HG02798 (cell line): ENCODE data around the gene NFU1.

Experiments
- ATAC-seq: cut with Tn5 transposase; IDR thresholded peaks from one replicate; pipeline ENCODE4 v1.9.1; 2021; ENCODE audit warnings: mild to moderate bottlenecking; ENCODE audit not compliant: unreplicated experiment, poor library complexity

NFU1 gene

DNA sequence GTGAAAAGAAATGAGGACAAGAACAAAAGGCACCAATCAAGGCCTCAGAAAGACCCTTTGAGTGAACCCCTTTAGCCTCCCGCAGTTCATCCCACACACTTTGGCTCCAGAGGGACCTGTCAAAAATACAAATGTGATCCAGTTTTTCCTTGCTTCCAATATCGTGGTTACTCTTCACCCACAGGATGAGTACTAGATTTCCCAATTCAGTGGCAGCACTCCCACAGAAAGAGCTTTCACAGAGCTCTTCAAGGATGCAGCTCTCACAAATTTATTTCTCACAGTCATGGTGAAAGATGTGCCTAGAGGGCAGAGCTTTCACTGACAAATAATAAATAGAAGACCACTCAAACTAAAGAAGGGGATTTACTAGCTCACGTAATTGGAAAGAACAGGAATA lies 47.2 kb downstream of the NFU1 start:
- ATAC-seq: no peak

DNA sequence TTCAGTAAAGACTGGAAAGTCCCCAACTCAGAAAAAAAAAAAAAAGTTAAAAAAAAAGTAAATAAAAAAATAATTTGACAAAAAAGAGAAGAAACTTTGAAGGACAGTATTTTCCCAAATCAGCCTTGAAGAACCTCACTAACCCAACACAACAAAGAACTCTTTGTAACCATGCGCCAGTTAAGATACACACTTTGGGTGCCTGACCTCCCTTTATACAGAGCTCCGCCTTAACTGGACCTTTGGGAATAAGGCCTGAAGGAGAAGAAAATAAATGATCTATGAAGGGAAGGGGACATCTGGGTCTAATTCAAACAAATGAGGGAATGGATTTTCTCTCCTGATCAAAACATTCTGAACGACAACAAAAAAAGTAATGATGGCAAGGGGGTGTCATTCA lies 48.0 kb downstream of the NFU1 start:
- no peak for ATAC-seq

DNA sequence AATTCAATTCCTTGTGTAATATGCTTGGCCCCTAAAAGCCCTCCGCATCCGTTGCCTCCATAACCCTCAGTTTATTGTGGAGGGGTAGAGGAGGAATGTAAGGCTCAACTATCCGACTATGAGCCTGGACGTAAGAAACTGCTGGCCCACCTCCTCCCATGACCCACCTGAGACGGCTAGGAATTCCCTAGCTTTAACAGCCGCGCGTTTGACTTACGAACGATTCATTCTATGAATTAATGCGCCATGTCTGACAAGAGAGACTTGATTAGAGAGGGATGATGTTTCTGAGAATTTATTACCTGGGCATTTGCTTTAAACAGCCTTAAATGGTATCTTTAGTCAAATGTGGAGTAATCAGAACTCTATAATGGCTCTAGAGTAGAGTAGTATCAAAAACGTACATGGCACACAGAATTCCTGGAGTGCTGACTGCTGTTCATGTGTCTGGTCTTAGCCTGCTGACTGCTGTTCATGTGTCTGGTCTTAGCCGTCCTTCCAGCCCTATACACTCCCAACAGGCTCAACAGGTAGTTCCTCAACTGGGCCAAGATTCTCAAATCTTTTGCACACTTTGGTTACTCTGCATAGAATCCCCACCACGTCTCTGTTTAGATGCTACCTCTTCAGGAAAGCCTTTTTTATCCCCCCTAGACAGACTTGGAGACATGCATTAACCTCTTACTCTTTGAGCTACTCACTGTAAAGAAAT lies 49.3 kb downstream of the NFU1 start:
- ATAC-seq: no peak

DNA sequence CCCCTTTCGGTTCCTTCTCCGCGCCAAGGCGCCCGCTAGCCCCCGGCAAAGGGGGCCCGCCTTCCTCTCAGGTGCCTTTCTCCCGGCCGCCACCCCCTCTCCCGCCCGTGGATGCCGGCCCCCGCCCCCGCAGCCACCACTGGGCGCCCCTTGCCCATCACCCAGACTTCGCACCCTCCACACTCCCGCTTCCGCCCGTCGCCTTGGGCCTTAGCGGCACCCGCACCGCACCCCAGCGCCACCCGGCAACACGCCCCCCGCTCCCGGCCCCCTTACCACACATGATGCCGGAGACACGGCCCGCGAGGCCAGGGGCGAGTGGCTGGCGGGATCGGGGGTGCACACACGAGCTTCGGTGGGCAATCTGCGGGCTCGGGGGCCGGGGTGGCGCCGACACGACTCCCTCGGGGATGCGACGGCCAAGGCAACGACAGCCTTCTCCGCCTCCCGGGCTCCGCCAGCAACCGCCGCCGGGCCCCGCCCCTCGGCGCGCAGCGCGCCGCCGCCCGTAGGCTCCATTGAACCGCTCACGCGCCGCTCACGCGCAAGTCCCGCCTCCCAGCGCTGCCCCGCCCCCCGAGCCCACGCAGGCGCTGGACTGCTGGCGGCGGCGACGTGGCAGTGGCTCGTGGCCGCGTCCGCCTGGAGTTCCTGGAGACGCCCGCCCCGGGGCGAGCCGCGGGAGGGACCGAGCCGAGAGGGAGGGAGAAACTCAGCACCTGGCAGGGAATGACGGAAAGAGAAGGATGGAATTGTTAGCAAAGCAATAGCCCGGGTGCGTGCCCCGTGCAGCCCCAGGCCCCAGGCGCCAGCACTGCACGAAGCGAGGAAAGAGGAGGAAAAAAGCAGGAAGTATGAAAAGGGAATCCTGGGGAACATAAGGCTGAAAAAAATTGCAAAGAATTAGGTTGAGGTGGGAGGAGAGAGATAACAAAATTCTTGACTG lies 50.2 kb downstream of the NFU1 start, which contains the start of gene GFPT1:
GFPT1 (minus strand) TSS at position 439 of the 946 bp plus-strand sequence; CDS start at position 283, 156 bp downstream.
- ATAC-seq: peak; percentile 92

DNA sequence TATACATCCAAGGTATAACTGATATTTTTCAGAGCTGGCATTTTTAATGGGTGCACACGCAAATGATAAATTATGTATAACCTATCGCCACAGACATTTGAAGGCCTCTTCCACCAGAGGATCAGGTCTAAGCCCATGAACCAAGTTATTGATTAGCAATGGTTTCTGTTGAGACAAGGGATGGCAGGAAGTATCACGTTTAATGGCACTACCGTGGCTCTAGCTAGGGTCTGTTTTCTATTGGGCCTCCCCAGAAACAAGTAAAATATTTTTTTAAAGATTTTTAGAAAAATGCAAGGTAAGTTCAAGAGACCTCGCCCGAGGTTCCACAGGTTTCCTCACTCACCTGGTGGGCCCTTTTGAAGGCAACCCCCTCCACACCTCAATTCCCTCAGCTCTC lies 50.9 kb downstream of the NFU1 start:
- ATAC-seq: no peak

DNA sequence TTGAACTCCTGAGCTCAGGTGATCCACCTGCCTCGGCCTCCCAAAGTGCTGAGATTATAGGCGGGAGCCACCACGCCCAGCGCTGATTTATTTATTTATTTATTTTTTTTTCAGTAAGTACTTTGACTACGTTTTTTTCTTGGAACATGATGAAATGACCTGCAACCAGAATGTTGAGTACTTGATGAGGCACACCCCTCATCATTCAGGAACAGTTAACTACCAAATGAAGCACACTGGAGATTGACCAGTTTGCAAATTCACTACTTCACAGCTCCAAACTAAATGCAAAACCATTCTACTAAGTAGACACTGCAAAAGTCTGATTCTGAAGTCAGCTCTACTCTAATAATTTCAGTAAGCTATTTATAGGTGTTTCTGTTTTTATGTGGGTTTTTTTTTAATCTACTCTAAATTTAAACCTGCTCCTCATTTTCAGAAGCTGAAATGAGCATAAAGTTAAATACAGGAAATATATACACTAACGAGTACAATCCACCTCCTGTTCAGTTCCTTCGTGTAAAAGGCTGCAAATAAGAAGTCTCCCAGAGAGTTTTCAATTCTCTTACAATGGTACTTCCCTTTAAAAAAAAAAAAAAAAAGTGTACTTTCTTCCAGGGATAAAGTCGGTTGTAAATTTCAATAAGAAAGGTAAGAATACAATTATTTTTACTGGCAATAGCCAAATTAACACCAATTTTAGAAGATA lies 51.6 kb downstream of the NFU1 start:
- ATAC-seq: no peak

DNA sequence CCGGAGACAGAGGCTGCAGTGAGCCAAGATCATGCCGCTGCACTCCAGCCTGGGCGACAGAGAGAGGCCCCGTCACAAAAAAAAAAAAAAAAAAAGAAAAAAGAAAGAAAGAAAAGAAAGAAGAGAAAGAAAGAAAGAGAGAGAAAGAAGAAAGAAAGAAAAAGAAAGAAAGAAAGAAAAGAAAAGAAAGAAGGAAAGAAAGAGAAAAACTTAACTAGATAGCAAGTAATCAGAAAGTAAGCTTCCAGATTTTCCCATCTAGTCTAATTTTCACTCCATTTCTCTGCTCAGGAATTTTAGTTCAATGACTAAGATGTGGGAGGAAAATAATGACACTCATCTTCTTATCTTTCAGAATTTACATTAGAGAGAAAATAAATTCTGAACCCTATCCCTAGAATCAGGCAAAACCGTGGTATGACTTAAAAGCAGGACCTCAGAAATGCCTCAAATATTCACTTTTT lies 52.6 kb downstream of the NFU1 start:
- no peak for ATAC-seq

DNA sequence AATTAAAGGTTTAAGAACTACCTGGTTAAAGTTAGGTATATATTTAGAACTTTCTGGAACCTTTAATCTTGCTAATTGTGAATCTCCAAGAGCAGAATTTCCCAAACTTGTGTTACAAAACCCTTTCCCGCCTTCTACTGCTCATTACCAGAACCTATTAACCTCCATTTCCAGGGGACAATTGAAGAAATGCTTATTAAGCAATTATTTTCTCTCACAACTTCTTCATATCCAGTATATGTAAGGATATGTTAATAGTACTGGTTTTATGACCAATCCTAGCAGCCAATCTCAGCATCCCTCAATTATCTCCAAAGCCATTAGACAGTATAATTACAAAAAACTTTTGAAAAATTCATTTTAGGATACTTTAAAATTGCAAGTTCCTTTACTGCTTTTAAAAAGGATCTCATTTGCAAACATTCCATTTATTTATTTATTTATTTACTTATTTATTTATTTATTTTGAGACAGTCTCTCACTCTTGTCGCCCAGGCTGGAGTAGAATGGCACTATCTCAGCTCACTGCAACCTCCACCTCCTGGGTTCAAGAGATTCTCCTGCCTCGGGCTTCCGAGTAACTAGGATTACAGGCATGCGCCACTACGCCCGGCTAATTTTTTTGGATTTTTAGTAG lies 53.9 kb downstream of the NFU1 start:
- ATAC-seq: no peak

DNA sequence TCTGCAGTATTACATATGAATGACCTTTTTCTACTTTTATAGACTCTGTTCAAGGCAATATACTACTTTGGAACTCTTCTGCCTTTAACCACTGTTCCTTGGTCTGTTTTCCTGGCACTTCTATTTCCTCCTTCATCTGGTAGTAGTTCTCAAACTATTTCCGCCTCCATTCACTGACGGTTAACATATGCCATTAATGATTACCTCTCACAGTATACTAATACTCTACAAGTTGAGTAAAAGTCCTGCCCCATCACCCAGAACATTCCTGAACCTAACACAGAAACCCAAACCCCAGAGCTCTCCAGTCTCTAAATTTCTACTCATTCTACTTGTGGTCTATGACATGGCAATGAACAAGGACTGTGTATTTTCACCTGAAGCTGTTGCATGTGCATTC lies 54.7 kb downstream of the NFU1 start:
- no peak for ATAC-seq

DNA sequence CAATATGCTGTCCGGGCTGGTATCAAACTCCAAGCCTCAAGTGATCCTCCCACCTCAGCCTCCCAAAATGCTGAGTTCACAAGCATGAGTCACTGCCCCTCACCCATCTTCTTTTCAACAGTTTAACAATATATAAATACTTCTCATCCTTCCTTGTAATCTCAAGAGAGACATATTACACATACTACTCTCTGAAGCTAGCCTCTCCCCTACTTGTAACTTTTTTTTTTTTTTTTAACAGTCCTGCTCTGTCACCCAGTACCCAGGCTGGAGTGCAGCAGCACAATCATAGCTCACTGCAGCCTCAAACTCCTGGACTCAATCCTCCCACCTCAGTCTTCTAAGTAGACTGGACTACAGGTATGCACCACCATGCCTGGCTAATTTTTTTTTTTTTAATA lies 55.9 kb downstream of the NFU1 start:
- ATAC-seq: no peak

DNA sequence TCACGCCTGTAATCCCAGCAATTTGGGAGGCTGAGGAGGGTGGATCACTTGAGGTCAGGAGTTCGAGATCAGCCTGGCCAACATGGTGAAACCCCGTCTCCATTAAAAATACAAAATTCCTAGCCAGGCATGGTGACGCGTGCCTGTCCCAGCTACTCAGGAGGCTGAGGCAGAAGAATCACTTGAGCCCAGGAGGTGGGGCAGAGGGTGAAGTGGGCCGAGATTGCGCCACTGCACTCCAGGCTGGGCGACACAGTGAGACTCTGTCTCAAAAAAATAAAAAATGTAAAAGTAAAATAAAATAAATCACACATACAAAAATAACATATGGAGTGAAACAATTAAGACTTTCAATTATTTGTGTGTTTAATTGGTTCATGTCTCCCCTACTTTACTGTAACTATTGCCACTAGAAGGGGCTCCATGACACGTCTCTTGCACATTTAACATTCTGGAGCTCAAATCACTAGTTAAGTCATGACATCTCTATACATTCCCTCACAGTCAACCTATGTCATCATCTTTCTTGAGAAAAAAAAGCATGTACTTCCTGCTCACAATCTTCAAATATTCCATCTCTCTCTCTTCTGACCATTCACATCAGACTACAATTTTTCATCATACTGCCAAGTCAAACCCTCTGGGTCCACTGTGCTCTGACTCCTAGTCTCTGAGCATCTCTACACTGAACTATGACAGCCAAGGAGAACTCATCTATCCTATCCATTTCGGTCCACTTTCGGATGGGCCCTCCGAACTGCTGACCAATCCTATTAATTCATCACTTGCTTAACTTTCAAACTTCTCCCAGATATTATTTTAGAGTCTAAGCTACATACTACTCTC lies 56.9 kb downstream of the NFU1 start:
- no peak for ATAC-seq

DNA sequence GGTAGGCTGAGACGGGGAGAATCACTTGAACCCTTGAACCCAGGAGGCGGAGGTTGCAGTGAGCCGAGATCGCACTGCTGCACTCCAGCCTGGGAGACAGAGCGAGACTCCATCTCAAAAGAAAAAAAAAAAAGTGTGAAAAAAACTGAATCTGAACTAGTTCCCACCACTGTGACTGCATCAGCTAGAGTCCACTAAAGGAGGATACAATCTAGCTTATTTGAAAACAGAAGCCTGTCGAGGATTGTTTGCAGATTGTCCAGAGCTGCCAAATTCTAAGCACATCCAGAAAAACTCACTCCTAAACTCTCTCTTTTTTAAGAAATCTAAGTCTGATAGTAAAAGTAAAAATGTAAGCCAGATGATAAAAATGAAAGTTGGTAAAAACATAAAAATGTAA lies 60.8 kb downstream of the NFU1 start:
- no peak for ATAC-seq

DNA sequence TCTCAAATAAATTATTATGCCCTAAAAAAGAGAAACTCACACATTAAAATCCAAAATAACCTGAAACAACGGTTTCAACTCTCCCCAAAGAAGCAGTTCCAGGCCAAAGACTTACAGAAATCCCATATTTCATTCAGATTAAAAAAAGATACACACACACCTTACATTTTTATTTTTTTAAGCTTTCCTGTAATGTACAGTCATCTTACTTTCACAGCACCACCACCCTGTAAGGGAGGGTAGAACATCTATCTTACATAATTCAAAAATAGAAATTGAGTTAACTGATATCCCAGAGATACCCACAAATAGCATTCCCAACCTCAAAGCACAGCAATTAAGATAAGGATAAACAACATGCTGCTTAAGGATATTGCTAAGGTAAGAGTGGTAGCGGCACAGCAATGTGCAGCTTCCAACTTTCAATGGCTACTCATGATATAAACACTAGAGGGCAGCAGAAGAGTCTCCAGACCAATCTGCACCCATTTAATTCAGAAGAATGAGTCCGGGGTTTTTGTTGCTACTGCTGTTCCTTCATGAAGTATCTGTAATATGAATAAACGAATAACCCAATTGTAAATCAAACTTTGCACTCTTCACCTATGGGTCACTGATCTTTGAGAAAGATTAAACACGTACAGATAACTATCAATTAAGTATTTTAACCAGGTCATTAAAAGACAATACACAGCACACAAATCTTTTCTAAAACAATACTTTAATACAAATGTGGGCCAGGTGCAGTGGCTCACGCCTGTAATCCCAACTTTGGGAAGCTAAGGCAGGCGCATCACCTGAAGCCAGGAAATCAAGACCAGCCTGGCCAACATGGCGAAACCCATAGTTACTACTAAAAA lies 61.5 kb downstream of the NFU1 start:
- no peak for ATAC-seq

DNA sequence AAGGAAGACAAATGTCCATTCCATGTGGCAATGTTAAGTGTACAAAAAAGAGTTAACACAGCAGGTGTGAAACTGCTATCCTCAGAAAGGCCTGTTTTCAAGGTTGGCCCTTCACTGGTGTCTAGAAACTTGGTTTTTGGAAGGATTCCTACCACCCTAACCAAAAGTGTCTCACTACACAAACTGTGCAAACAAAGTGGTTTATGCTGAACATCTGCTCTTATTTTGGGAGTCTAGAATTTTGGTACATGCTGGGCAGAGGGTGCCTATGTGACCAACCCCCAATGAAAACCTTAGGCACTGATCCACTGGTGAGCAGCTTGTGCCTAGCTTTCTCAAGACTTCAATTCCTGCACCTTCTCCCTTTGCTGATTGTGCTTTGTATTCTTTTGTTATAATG lies 64.5 kb downstream of the NFU1 start:
- ATAC-seq: no peak

DNA sequence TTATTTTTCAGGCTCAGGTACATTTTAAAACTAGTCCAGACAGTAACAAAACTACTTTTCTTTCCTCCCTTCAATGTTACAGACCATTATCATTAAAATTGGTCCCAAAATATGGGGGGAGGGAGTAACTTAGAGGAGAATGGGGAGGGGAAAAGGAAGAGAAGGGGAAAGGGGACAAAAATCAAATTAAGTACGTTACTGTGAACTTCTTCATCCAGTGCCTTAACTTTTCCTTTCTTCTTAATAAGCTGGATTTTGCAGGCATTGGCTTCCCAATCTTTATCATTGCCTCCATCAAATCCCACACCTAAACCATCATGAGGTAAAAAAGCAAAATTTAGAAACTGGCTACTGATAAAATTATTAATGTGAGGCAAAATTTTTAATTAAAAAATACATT lies 67.4 kb downstream of the NFU1 start:
- ATAC-seq: no peak

DNA sequence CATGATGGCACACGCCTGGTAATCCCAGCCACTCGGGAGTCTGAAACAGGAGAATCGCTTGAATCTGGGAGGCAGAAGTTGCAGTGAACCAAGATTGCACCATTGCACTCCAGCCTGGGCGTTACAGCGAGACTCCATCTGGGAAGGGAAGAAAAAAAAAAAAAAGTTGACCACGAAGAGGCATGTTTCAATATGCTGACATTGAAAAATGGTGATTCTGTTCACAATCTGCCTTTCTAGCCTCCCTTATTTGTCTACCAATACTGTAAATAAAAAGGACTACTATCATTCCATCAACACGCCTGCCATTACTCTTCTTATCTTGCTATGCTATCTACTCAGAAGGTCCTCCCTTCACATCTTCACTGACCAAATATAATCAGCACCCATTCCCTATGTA lies 68.6 kb downstream of the NFU1 start:
- ATAC-seq: no peak

DNA sequence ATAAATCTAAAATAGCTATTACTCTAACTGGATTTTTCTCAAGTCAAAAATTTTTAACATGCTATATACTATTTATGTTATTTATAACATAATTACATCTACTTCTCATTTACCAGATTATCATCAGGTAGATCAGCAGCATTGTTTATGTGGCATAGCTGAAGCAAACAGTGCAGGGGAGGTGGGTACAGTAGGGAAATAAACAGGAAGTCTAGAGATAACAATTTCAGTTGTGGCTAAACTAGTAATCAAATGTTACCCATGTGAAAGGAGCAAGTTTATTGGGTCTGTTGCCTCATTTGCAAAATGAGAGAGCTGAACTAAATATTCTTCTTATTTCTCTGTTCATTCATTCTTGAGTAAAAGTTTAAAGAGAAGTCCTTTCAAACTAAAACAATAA lies 77.9 kb downstream of the NFU1 start:
- no peak for ATAC-seq

DNA sequence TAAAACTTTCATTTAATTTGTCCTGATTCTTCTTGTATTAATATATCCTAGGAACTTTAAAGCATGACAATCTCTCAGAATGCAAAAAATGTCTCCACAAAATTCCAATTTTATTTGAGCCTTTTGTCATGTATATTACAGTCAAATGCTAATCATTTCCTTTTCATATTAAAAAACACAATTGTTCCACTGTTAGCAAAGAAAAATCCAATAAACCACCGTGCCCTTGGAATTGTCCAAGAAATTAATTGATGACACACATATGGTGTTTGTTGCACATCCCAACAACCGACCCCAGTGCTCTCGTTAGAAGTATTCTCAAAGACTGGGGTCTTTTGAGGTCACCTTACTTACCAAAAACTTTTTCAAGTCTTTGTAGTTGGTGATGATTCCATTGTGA lies 78.3 kb downstream of the NFU1 start:
- no peak for ATAC-seq

DNA sequence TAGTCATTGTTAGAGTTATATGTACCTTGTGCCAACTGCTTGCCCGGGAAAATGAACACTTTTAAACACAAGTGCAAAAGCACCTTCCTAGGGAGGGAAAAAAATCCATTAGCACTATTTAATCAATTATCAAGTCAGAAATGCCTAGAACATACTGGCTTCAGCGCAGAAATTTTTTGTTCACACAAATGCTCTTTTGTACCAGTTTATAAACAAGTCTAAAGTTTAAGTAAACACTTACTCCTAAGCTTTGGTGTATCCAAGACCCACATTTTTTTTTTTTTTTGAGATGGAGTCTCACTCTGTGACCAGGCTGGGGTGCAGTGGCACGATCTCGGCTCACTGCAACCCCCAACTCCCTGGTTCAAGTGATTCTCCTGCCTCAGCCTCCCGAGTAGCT lies 80.8 kb downstream of the NFU1 start:
- no peak for ATAC-seq
